ENCODE data around the gene LRRC4C.
A peak's percentile ranks its signal among the peaks of the same experiment; 100 is the strongest.

The LRRC4C gene

GRCh38 chr11:41458641-41459040, 811 bp downstream of the LRRC4C start:
- Histone ChIP-seq H3K4me3 (ENCODE audit: low read length in 2 of 2) (no peak overlapping the region), H3K9me3 (ENCODE audit: control insufficient read depth in 2 of 2, low read length in 2 of 2) (no peaks in the 10 kb centered on the region), H3K27me3 (ENCODE audit: control insufficient read depth in 2 of 2, insufficient read depth in 2 of 2, low read length in 2 of 2) (peaks cover 6 to 13% of the 10 kb centered on the region in 2 donors), H3K36me3 (ENCODE audit: control insufficient read depth in 2 of 2, insufficient read depth in 2 of 2, low read length in 2 of 2) (no peaks in the 10 kb centered on the region), H3K4me1 (ENCODE audit: control insufficient read depth in 2 of 2, insufficient read depth in 2 of 2, low read length in 2 of 2) (no peaks in the 10 kb centered on the region), H3K9ac (ENCODE audit: low read depth in 1 of 2, low read length in 2 of 2) (no peak overlapping the region), H3K27ac (ENCODE audit: low read depth in 2 of 2, low read length in 2 of 2) (no peak overlapping the region)

GRCh38 chr11:41458154-41458553, 1.3 kb downstream of the LRRC4C start:
- Histone ChIP-seq H3K27ac (ENCODE audit: low read depth in 2 of 2, low read length in 2 of 2) (no peak overlapping the region), H3K9me3 (ENCODE audit: control insufficient read depth in 2 of 2, low read length in 2 of 2) (no peaks in the 10 kb centered on the region), H3K27me3 (ENCODE audit: control insufficient read depth in 2 of 2, insufficient read depth in 2 of 2, low read length in 2 of 2) (peaks cover 6 to 13% of the 10 kb centered on the region in 2 donors), H3K9ac (ENCODE audit: low read depth in 1 of 2, low read length in 2 of 2) (no peak overlapping the region), H3K4me1 (ENCODE audit: control insufficient read depth in 2 of 2, insufficient read depth in 2 of 2, low read length in 2 of 2) (no peaks in the 10 kb centered on the region), H3K36me3 (ENCODE audit: control insufficient read depth in 2 of 2, insufficient read depth in 2 of 2, low read length in 2 of 2) (no peaks in the 10 kb centered on the region), H3K4me3 (ENCODE audit: low read length in 2 of 2) (no peak overlapping the region)

- Histone ChIP-seq H3K9me3 (ENCODE audit: control insufficient read depth in 2 of 2, low read length in 2 of 2) (no peaks in the 10 kb centered on the region), H3K9ac (ENCODE audit: low read depth in 1 of 2, low read length in 2 of 2) (no peak overlapping the region), H3K27me3 (ENCODE audit: control insufficient read depth in 2 of 2, insufficient read depth in 2 of 2, low read length in 2 of 2) (peaks cover 6 to 13% of the 10 kb centered on the region in 2 donors), H3K36me3 (ENCODE audit: control insufficient read depth in 2 of 2, insufficient read depth in 2 of 2, low read length in 2 of 2) (no peaks in the 10 kb centered on the region), H3K27ac (ENCODE audit: low read depth in 2 of 2, low read length in 2 of 2) (no peak overlapping the region), H3K4me3 (ENCODE audit: low read length in 2 of 2) (no peak overlapping the region), H3K4me1 (ENCODE audit: control insufficient read depth in 2 of 2, insufficient read depth in 2 of 2, low read length in 2 of 2) (no peaks in the 10 kb centered on the region)
Measured at GRCh38 chr11:41457216-41458014, 2.0 kb downstream of the LRRC4C start.

GRCh38 chr11:41456269-41456668, 3.2 kb downstream of the LRRC4C start:
- Histone ChIP-seq H3K27me3 (ENCODE audit: control insufficient read depth in 2 of 2, insufficient read depth in 2 of 2, low read length in 2 of 2) (peaks cover 6 to 13% of the 10 kb centered on the region in 2 donors), H3K9me3 (ENCODE audit: control insufficient read depth in 2 of 2, low read length in 2 of 2) (no peaks in the 10 kb centered on the region), H3K27ac (ENCODE audit: low read depth in 2 of 2, low read length in 2 of 2) (no peak overlapping the region), H3K4me1 (ENCODE audit: control insufficient read depth in 2 of 2, insufficient read depth in 2 of 2, low read length in 2 of 2) (no peaks in the 10 kb centered on the region), H3K36me3 (ENCODE audit: control insufficient read depth in 2 of 2, insufficient read depth in 2 of 2, low read length in 2 of 2) (no peaks in the 10 kb centered on the region), H3K4me3 (ENCODE audit: low read length in 2 of 2) (no peak overlapping the region), H3K9ac (ENCODE audit: low read depth in 1 of 2, low read length in 2 of 2) (no peak overlapping the region)

- Histone ChIP-seq H3K36me3 (ENCODE audit: control insufficient read depth in 2 of 2, insufficient read depth in 2 of 2, low read length in 2 of 2) (no peaks in the 10 kb centered on the region), H3K27me3 (ENCODE audit: control insufficient read depth in 2 of 2, insufficient read depth in 2 of 2, low read length in 2 of 2) (no peaks in the 10 kb centered on the region), H3K9me3 (ENCODE audit: control insufficient read depth in 2 of 2, low read length in 2 of 2) (no peaks in the 10 kb centered on the region), H3K9ac (ENCODE audit: low read depth in 1 of 2, low read length in 2 of 2) (no peak overlapping the region), H3K4me1 (ENCODE audit: control insufficient read depth in 2 of 2, insufficient read depth in 2 of 2, low read length in 2 of 2) (no peaks in the 10 kb centered on the region), H3K4me3 (ENCODE audit: low read length in 2 of 2) (no peak overlapping the region), H3K27ac (ENCODE audit: low read depth in 2 of 2, low read length in 2 of 2) (no peak overlapping the region)
Measured at GRCh38 chr11:41451011-41451410, 8.4 kb downstream of the LRRC4C start.

- no peak overlapping the region for H3K9ac ChIP-seq (ENCODE audit: low read depth in 1 of 2, low read length in 2 of 2)
- H3K36me3 ChIP-seq (ENCODE audit: control insufficient read depth in 2 of 2, insufficient read depth in 2 of 2, low read length in 2 of 2), result no peaks in the 10 kb centered on the region
- H3K4me3 ChIP-seq (ENCODE audit: low read length in 2 of 2), result no peak overlapping the region
- no peaks in the 10 kb centered on the region for H3K4me1 ChIP-seq (ENCODE audit: control insufficient read depth in 2 of 2, insufficient read depth in 2 of 2, low read length in 2 of 2)
- no peaks in the 10 kb centered on the region for H3K9me3 ChIP-seq (ENCODE audit: control insufficient read depth in 2 of 2, low read length in 2 of 2)
- no peaks in the 10 kb centered on the region for H3K27me3 ChIP-seq (ENCODE audit: control insufficient read depth in 2 of 2, insufficient read depth in 2 of 2, low read length in 2 of 2)
- no peak overlapping the region for H3K27ac ChIP-seq (ENCODE audit: low read depth in 2 of 2, low read length in 2 of 2)
Measured at GRCh38 chr11:41449483-41450050, 9.9 kb downstream of the LRRC4C start.

GRCh38 chr11:41446566-41446965, 12.9 kb downstream of the LRRC4C start:
- no peak overlapping the region for H3K4me3 ChIP-seq (ENCODE audit: low read length in 2 of 2)

GRCh38 chr11:41446107-41446506, 13.3 kb downstream of the LRRC4C start:
- Histone ChIP-seq H3K4me3 (ENCODE audit: low read length in 2 of 2) (no peak overlapping the region), H3K4me1 (ENCODE audit: control insufficient read depth in 2 of 2, insufficient read depth in 2 of 2, low read length in 2 of 2) (no peaks in the 10 kb centered on the region), H3K27me3 (ENCODE audit: control insufficient read depth in 2 of 2, insufficient read depth in 2 of 2, low read length in 2 of 2) (no peaks in the 10 kb centered on the region), H3K9me3 (ENCODE audit: control insufficient read depth in 2 of 2, low read length in 2 of 2) (no peaks in the 10 kb centered on the region), H3K36me3 (ENCODE audit: control insufficient read depth in 2 of 2, insufficient read depth in 2 of 2, low read length in 2 of 2) (no peaks in the 10 kb centered on the region), H3K9ac (ENCODE audit: low read depth in 1 of 2, low read length in 2 of 2) (no peak overlapping the region), H3K27ac (ENCODE audit: low read depth in 2 of 2, low read length in 2 of 2) (no peak overlapping the region)

More at GRCh38 chr11:41446566-41446965, 12.9 kb downstream of the LRRC4C start:
- no peaks in the 10 kb centered on the region for H3K36me3 ChIP-seq (ENCODE audit: control insufficient read depth in 2 of 2, insufficient read depth in 2 of 2, low read length in 2 of 2)
- no peaks in the 10 kb centered on the region for H3K4me1 ChIP-seq (ENCODE audit: control insufficient read depth in 2 of 2, insufficient read depth in 2 of 2, low read length in 2 of 2)
- H3K27ac ChIP-seq (ENCODE audit: low read depth in 2 of 2, low read length in 2 of 2), result no peak overlapping the region
- no peaks in the 10 kb centered on the region for H3K27me3 ChIP-seq (ENCODE audit: control insufficient read depth in 2 of 2, insufficient read depth in 2 of 2, low read length in 2 of 2)
- no peaks in the 10 kb centered on the region for H3K9me3 ChIP-seq (ENCODE audit: control insufficient read depth in 2 of 2, low read length in 2 of 2)
- H3K9ac ChIP-seq (ENCODE audit: low read depth in 1 of 2, low read length in 2 of 2), result no peak overlapping the region

- peak overlapping the region in 1 of 2 donors; percentile 30 for H3K4me3 ChIP-seq (ENCODE audit: low read length in 2 of 2)
- H3K27ac ChIP-seq (ENCODE audit: low read depth in 2 of 2, low read length in 2 of 2), result no peak overlapping the region
- no peaks in the 10 kb centered on the region for H3K9me3 ChIP-seq (ENCODE audit: control insufficient read depth in 2 of 2, low read length in 2 of 2)
- H3K9ac ChIP-seq (ENCODE audit: low read depth in 1 of 2, low read length in 2 of 2), result no peak overlapping the region
- H3K4me1 ChIP-seq (ENCODE audit: control insufficient read depth in 2 of 2, insufficient read depth in 2 of 2, low read length in 2 of 2), result peaks cover 0 to 3% of the 10 kb centered on the region in 2 donors
- H3K27me3 ChIP-seq (ENCODE audit: control insufficient read depth in 2 of 2, insufficient read depth in 2 of 2, low read length in 2 of 2), result no peaks in the 10 kb centered on the region
- no peaks in the 10 kb centered on the region for H3K36me3 ChIP-seq (ENCODE audit: control insufficient read depth in 2 of 2, insufficient read depth in 2 of 2, low read length in 2 of 2)
Measured at GRCh38 chr11:41437006-41437490, 22.4 kb downstream of the LRRC4C start.

- Histone ChIP-seq H3K27me3 (ENCODE audit: control insufficient read depth in 2 of 2, insufficient read depth in 2 of 2, low read length in 2 of 2) (no peaks in the 10 kb centered on the region), H3K4me3 (ENCODE audit: low read length in 2 of 2) (no peak overlapping the region), H3K9ac (ENCODE audit: low read depth in 1 of 2, low read length in 2 of 2) (no peak overlapping the region), H3K27ac (ENCODE audit: low read depth in 2 of 2, low read length in 2 of 2) (no peak overlapping the region), H3K9me3 (ENCODE audit: control insufficient read depth in 2 of 2, low read length in 2 of 2) (no peaks in the 10 kb centered on the region), H3K36me3 (ENCODE audit: control insufficient read depth in 2 of 2, insufficient read depth in 2 of 2, low read length in 2 of 2) (no peaks in the 10 kb centered on the region), H3K4me1 (ENCODE audit: control insufficient read depth in 2 of 2, insufficient read depth in 2 of 2, low read length in 2 of 2) (peaks cover 0 to 3% of the 10 kb centered on the region in 2 donors)
Measured at GRCh38 chr11:41435531-41435930, 23.9 kb downstream of the LRRC4C start.
